B cell (primary cell): ENCODE data around the gene JMJD1C.

ENCODE experiments used
- EZH2 ChIP-seq: IDR thresholded peaks from 2 replicates; pipeline ENCODE4 v1.6.1; 2012; ENCODE audit warnings: borderline replicate concordance, low read depth, mild to moderate bottlenecking, moderate library complexity, low read length; ENCODE audit not compliant: insufficient read depth, poor library complexity, severe bottlenecking
- TF ChIP-seq, protein P1 (sequence below): fragments of 200-600 bp; IDR thresholded peaks from one replicate; pipeline ENCODE4 v1.8.0; 2022; ENCODE audit warnings: antibody characterized with exemption, mild to moderate bottlenecking

DNA sequence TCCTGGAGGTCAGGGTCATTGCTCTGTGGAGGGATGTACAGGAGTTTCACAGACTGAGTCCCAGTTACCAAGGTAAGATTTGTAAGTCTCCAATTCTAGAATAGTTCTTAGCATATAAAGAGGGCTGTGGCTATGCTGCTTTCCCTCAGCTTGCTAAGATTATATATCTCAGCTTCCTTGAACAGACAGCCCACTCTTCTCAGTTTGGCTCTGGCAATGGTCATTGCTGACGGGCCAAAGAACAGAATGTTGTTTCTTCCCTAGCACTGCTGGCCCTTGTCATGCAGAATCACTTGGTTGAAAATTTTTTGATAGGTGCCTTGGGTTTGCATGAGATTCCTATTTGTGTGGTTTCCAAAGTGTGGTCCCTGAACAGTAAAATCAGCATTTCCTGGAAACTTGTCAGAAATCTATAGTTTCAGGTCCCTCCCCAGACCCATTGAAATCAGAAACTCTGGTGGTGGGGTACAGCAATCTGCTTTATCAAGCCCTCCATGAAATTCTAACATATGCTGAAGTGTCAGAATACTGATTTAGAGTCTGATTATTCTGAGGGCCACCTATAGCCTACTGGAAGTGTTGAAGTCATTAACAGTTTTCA lies 294.4 kb downstream of the JMJD1C start:
- TF ChIP-seq, protein P1, sequence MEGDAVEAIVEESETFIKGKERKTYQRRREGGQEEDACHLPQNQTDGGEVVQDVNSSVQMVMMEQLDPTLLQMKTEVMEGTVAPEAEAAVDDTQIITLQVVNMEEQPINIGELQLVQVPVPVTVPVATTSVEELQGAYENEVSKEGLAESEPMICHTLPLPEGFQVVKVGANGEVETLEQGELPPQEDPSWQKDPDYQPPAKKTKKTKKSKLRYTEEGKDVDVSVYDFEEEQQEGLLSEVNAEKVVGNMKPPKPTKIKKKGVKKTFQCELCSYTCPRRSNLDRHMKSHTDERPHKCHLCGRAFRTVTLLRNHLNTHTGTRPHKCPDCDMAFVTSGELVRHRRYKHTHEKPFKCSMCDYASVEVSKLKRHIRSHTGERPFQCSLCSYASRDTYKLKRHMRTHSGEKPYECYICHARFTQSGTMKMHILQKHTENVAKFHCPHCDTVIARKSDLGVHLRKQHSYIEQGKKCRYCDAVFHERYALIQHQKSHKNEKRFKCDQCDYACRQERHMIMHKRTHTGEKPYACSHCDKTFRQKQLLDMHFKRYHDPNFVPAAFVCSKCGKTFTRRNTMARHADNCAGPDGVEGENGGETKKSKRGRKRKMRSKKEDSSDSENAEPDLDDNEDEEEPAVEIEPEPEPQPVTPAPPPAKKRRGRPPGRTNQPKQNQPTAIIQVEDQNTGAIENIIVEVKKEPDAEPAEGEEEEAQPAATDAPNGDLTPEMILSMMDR: no peak
- no peak for TF ChIP-seq EZH2
